Activated CD4-positive, alpha-beta T cell treated with anti-CD3 and anti-CD28 coated beads for 36 hours (primary cell): Measurements from ENCODE around the gene FSCN2. TPM values are rescaled to one million over a fixed set of nuclear protein-coding genes. Genes with fewer than 3 reads are reported as not detected.

Source experiments
- ATAC-seq: fragments of 200-7000 bp; cut with Tn5 transposase; one replicate; pipeline ENCODE4 v1.10.0; 2021; ENCODE audit warnings: mild to moderate bottlenecking, moderate library complexity
- CTCF ChIA-PET: fragments of 350-600 bp; sonication (Branson Sonifier 250); formaldehyde crosslinking; loops from one replicate; lab custom pipeline; 2021; ENCODE audit warnings: antibody characterized with exemption; lab: Charles Lee
- POLR2A ChIA-PET: fragments of 350-600 bp; sonication (Branson Sonifier 250); formaldehyde crosslinking; loops from one replicate; lab custom pipeline; 2021; ENCODE audit warnings: antibody characterized with exemption, inconsistent platforms; lab: Charles Lee
- DNase-seq: peaks from one replicate; pipeline ENCODE4 v3.0.0-alpha.2; 2020
- H3K27ac Mint-ChIP-seq: one replicate; pipeline ENCODE4 v1.8.0; 2021; ENCODE audit warnings: mixed read lengths
- H3K27me3 Mint-ChIP-seq: one replicate; pipeline ENCODE4 v1.8.0; 2021; ENCODE audit warnings: mixed read lengths
- H3K36me3 Mint-ChIP-seq: one replicate; pipeline ENCODE4 v1.8.0; 2021; ENCODE audit warnings: low read depth, mixed read lengths
- H3K4me1 Mint-ChIP-seq: one replicate; pipeline ENCODE4 v1.8.0; 2021; ENCODE audit warnings: mixed read lengths
- H3K4me3 Mint-ChIP-seq: one replicate; pipeline ENCODE4 v1.8.0; 2021; ENCODE audit warnings: mild to moderate bottlenecking, moderate library complexity, mixed read lengths
- H3K9me3 Mint-ChIP-seq: one replicate; pipeline ENCODE4 v1.8.0; 2021; ENCODE audit warnings: low read depth, mixed read lengths
- intact Hi-C, 2 experiments: fragments of 100-400 bp; cut with DNase I in 1 of 2; cut with micrococcal nuclease in 1 of 2; formaldehyde crosslinking; loops; one replicate each; pipeline versions ENCODE4 v1.14.2 to v1.15.1; 2022 to 2024; cut with DNase I, micrococcal nuclease
- total RNA-seq, 2 experiments: library from RNA; stranded (reverse); gene quantifications; one replicate each; pipeline ENCODE4 v1.2.3, GENCODE V29; 2021

The FSCN2 gene
- total RNA-seq, 2 experiments from 2014 or later: 0.23 to 0.58 TPM

DNA sequence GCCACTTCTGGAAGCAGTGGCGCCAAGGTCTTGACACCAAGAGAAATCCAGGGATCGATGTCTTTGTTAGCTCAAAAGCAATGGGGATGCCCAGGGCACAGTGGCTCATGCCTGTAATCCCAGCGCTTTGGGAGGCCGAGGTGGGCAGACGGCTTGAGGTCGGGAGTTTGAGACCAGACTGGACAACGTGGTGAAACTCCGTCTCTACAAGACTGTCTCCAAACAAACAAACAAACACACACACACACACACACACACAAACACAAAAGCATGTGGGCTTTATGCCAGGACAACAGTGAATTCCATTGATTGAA lies 46.4 kb downstream of the FSCN2 start:
- intact Hi-C loops: no loop called here
- Mint-ChIP-seq H3K36me3 (peaks cover 43% of the 10 kb centered on the region), H3K4me1 (peaks cover 14% of the 10 kb centered on the region), H3K27me3 (no peaks in the 10 kb centered on the region), H3K9me3 (no peaks in the 10 kb centered on the region), H3K27ac (no peak overlapping the region), H3K4me3 (no peak overlapping the region)
- DNase-seq (no peak), ATAC-seq (no peak)
- POLR2A ChIA-PET: no interaction called here
- CTCF ChIA-PET: interaction anchor here (0.7 to 2.7 kb wide), 2 partner anchors 26 to 36 kb away, joined by 3 to 7 read pairs; no protein-coding TSS in a partner anchor

DNA sequence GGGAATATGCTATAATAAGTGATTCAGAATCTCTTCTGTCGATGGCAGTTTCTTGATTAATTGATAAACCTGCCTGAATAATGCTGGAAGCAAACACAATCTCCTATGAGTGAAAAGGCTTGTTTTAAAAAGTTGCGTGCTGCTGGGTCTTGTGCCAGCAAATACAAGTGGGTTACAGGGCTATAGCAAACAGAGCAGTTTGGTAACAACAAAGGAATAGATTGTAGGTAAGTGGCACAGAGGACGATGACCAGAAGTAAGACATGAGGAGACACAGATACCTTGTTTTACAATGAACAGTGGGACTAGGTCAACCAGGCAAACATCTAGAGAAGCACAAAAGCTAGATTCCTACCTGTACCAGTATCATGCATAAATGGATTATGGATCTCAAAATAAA lies 47.7 kb downstream of the FSCN2 start:
- intact Hi-C loops: no loop called here
- ChIA-PET POLR2A (no interaction called here), CTCF (no interaction called here)
- H3K36me3 Mint-ChIP-seq: peaks cover 45% of the 10 kb centered on the region
- H3K4me1 Mint-ChIP-seq: peaks cover 20% of the 10 kb centered on the region
- no peak overlapping the region for H3K27ac Mint-ChIP-seq
- H3K27me3 Mint-ChIP-seq: no peaks in the 10 kb centered on the region
- ATAC-seq: no peak
- no peak overlapping the region for H3K4me3 Mint-ChIP-seq
- DNase-seq: no peak
- no peaks in the 10 kb centered on the region for H3K9me3 Mint-ChIP-seq

DNA sequence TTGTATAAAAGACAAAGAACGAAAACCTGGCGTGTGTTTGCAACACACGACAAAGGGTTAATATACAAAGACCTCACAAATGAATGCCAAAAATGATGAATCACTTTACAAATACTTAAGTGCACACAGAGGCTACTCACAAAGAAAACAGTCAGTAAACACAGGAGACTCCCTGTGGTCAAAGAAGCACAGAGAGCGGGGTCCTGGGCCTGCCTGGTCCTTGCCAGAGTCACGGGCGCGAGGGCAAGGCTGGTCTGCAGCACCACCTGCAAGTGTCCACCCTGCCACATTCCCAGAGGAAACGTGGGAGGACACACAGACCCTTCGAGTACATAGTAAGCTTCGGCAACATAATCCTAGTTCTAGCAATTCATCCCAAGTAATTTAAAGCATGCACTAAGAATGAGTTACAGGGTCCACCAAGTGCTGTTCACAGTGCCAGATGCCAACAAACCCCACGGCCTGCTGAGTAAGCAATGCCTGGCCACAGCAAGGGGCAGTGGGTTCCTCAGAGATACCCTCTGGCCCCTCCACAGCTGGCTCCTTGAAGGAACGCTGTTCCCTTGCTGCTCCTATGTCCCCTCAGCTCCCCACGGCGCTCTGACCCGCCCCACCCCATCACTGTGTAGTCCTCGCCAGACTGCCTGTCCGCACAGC lies 48.6 kb downstream of the FSCN2 start:
- Mint-ChIP-seq H3K36me3 (peaks cover 44% of the 10 kb centered on the region), H3K27ac (no peak overlapping the region), H3K9me3 (no peaks in the 10 kb centered on the region), H3K27me3 (no peaks in the 10 kb centered on the region), H3K4me1 (peaks cover 20% of the 10 kb centered on the region), H3K4me3 (no peak overlapping the region)
- ATAC-seq (no peak), DNase-seq (no peak)
- POLR2A ChIA-PET: interaction anchor here (1.3 kb wide), 1 partner anchor 264 kb away, joined by 3 read pairs; no protein-coding TSS in a partner anchor
- CTCF ChIA-PET: no interaction called here
- intact Hi-C loops: no loop called here

DNA sequence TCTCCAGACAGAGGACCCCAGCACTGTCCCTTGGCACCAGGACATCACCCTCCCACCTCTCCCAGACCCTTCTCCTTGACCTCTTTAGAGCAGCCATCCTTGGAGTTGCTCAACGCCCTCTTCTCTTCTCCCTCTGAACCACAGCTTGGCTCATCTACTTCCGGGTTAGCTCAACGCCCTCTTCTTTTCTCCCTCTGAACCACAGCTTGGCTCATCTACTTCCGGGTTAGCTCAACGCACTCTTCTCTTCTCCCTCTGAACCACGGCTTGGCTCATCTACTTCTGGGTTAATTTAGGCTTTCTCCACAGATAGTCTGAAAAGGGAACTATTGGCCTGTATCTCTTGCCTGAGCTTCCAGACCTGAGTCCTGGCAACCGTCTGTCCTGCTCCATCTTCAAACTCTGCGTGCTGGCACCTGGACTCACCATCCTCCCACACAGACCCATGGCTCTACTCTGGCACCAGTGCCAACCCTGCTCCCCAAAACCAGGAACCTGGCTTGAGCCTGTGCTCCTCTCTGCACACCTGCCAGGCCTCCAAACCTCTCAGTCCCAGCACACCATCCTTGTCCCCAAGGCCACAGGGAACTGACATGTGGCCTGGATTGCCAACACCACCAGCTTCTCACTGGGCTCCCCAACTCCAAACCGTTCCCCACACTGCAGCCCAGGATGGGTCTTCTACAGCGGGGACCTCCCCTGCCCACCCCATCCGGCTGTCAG lies 49.3 kb downstream of the FSCN2 start:
- POLR2A ChIA-PET: interaction anchor here (1.3 kb wide), 1 partner anchor 264 kb away, joined by 3 read pairs; no protein-coding TSS in a partner anchor
- peaks cover 46% of the 10 kb centered on the region for H3K36me3 Mint-ChIP-seq
- peaks cover 20% of the 10 kb centered on the region for H3K4me1 Mint-ChIP-seq
- H3K27me3 Mint-ChIP-seq: no peaks in the 10 kb centered on the region
- ATAC-seq (no peak), DNase-seq (no peak)
- no peaks in the 10 kb centered on the region for H3K9me3 Mint-ChIP-seq
- CTCF ChIA-PET: no interaction called here
- H3K27ac Mint-ChIP-seq: peak overlapping the region; percentile 38
- H3K4me3 Mint-ChIP-seq: no peak overlapping the region
- intact Hi-C loops: no loop called here

DNA sequence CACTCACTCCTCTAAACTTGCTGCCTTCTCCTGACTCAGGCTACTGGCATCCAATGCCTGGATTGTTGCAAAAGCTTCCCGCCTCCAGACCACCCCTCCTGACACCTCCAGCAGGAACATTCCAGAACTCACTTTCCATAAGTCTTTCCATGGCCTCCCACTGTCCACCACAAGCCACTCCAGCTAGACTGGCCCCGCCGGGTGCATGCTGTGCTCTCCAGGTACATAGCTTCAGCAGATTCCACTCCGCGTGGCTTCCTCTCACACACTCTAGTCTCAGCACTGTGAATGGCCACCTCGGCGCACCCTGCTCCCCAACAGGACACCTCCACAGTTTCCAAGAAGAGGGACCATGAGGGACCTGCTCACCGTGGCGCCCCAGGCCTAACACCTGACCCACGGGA lies 49.9 kb downstream of the FSCN2 start:
- Mint-ChIP-seq H3K4me1 (peaks cover 20% of the 10 kb centered on the region), H3K27me3 (no peaks in the 10 kb centered on the region), H3K36me3 (peaks cover 43% of the 10 kb centered on the region), H3K9me3 (no peaks in the 10 kb centered on the region), H3K27ac (peak overlapping the region; percentile 38), H3K4me3 (no peak overlapping the region)
- no peak for ATAC-seq
- no peak for DNase-seq
- intact Hi-C loops: no loop called here
- POLR2A ChIA-PET: no interaction called here
- CTCF ChIA-PET: no interaction called here

DNA sequence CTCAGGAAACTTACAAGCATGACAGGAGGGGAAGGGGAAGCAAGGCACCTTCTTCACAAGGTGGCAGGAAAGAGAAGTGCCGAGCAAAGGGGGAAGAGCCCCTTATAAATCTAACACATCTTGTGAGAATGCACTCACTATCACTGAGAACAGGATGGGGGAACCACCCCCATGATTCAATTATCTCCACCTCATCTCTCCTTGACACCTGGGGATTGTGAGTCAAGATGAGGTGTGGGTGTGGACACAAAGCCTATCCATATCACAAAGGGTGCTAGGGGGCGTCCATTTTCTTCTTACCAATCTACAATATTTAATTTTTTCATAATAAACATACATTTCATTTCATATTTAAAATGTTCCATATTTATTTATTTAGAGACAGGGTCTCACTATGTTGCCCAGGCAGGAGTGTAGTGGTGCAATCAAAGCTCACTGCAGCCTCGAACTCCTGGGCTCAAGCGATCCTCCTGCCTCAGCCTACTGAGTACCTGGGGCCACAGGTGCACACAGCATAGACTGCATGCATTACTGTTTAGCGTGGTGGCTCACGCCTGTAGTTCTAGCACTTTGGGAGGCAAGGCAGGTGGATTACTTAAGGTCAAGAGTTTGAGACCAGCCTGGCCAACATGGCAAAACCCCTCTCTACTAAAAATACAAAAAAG lies 50.5 kb downstream of the FSCN2 start:
- POLR2A ChIA-PET: no interaction called here
- intact Hi-C loops: no loop called here
- Mint-ChIP-seq H3K27ac (peak overlapping the region; percentile 19), H3K9me3 (no peaks in the 10 kb centered on the region), H3K4me3 (no peak overlapping the region), H3K36me3 (peaks cover 46% of the 10 kb centered on the region), H3K4me1 (peaks cover 20% of the 10 kb centered on the region), H3K27me3 (no peaks in the 10 kb centered on the region)
- DNase-seq (peak; percentile 38), ATAC-seq (peak; percentile 96)
- CTCF ChIA-PET: interaction anchor here (4.1 kb wide), 1 partner anchor 22 kb away, joined by 18 read pairs; no protein-coding TSS in a partner anchor

DNA sequence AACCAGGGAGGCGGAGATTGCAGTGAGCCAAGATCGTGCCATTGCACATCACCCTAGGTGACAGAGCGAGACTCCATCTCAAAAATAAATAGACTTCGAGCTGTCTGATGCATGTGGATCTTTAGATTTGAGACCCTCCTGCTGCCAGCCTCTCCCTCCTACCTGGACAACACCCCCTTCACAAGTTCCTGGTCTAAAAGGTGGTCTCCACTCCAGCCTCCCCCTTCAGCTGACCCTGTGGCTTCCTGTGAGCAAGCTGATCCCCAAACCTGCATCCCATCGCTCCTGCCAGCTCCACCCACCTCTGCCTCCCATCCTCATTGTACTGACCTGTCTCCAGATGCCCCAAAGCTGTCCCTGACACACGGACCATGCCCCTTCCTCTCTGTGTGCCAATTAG lies 51.1 kb downstream of the FSCN2 start:
- ChIA-PET POLR2A (no interaction called here), CTCF (interaction anchor here (0.6 to 4.1 kb wide), 3 partner anchors 12 to 263 kb away, joined by 3 to 18 read pairs (median 4); no protein-coding TSS in a partner anchor)
- Mint-ChIP-seq H3K27ac (no peak overlapping the region), H3K36me3 (peaks cover 48% of the 10 kb centered on the region), H3K9me3 (no peaks in the 10 kb centered on the region), H3K4me1 (peaks cover 20% of the 10 kb centered on the region), H3K27me3 (no peaks in the 10 kb centered on the region), H3K4me3 (no peak overlapping the region)
- intact Hi-C loops: no loop called here
- no peak for DNase-seq
- ATAC-seq: no peak

DNA sequence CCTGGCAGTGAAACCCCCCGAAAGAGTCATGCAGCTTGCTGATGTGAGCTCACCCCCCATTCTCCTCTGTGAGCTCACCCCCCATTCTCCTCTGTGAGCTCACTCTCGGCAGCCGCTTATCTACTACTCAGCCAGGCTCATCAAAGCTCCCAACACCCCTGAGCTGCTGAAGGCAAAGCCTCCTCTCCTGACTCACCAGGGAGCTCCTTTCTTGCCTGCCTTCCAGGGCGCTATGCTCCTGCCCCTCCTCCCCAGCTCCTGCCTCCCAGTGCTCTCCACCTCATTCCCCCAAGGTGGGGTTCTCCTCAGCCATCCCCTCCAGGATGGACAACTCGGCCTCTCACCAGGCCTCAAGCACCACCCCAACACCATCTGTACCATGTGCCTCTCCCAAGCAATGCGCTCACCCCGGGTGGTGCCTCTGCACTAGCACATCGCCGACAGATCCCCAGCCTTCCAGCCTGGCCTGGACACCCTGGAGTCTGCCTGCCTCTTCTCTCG lies 51.7 kb downstream of the FSCN2 start:
- no peak overlapping the region for H3K27ac Mint-ChIP-seq
- ATAC-seq (no peak), DNase-seq (no peak)
- CTCF ChIA-PET: interaction anchor here (0.6 to 4.1 kb wide), 3 partner anchors 12 to 263 kb away, joined by 3 to 18 read pairs (median 4); no protein-coding TSS in a partner anchor
- peaks cover 51% of the 10 kb centered on the region for H3K36me3 Mint-ChIP-seq
- peaks cover 20% of the 10 kb centered on the region for H3K4me1 Mint-ChIP-seq
- no peaks in the 10 kb centered on the region for H3K27me3 Mint-ChIP-seq
- no peak overlapping the region for H3K4me3 Mint-ChIP-seq
- intact Hi-C loops: no loop called here
- H3K9me3 Mint-ChIP-seq: no peaks in the 10 kb centered on the region
- POLR2A ChIA-PET: no interaction called here

DNA sequence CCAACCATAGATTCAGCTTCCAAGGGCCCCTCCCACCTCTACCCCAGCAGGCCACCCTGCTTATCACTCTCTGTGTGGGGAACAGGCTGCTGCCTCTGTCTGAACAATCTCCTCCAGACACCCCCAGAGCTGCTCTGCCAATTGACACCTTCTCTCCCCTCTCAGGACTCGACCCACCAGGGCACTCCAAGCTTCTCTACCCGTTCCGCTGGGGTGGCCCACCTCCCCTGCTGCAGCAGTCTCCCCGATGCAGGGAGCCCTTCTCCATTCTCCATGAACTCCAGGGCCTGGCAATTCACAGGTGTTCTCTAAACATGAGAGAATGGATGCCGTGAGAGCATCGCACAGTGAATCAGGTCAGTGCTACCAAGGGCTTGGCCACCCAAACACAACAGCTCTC lies 52.3 kb downstream of the FSCN2 start:
- DNase-seq: no peak
- no peaks in the 10 kb centered on the region for H3K9me3 Mint-ChIP-seq
- H3K27me3 Mint-ChIP-seq: no peaks in the 10 kb centered on the region
- CTCF ChIA-PET: interaction anchor here (0.7 to 4.1 kb wide), 2 partner anchors 21 to 74 kb away, joined by 3 to 18 read pairs; no protein-coding TSS in a partner anchor
- H3K4me3 Mint-ChIP-seq: no peak overlapping the region
- H3K36me3 Mint-ChIP-seq: peaks cover 51% of the 10 kb centered on the region
- no peak overlapping the region for H3K27ac Mint-ChIP-seq
- POLR2A ChIA-PET: no interaction called here
- intact Hi-C loops: no loop called here
- ATAC-seq: no peak
- H3K4me1 Mint-ChIP-seq: peaks cover 20% of the 10 kb centered on the region

DNA sequence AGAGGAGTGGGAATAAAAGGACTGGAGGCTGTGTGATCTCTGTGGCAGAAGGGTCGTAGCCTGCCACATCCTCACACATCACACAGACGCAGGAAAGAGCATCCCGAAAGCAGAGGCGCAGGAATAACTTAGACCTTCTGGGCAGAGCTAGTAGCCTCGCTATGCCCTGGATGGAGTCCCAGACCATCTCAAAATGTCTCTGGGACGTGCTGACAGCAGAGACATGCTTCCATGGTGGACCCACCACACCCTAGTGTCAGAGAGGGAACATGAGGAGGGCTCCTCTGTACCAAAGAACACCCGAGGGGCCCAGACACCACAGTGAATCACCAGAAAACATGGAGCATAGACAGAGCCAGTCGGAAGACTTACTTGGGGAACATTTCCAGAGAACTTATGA lies 53.6 kb downstream of the FSCN2 start:
- Mint-ChIP-seq H3K9me3 (no peaks in the 10 kb centered on the region), H3K27me3 (no peaks in the 10 kb centered on the region), H3K27ac (no peak overlapping the region), H3K4me3 (no peak overlapping the region), H3K4me1 (peaks cover 20% of the 10 kb centered on the region), H3K36me3 (peaks cover 53% of the 10 kb centered on the region)
- no peak for ATAC-seq
- CTCF ChIA-PET: interaction anchor here (0.6 to 4.1 kb wide), 2 partner anchors 19 to 24 kb away, joined by 4 to 18 read pairs; no protein-coding TSS in a partner anchor
- POLR2A ChIA-PET: no interaction called here
- no peak for DNase-seq
- intact Hi-C loops: no loop called here

DNA sequence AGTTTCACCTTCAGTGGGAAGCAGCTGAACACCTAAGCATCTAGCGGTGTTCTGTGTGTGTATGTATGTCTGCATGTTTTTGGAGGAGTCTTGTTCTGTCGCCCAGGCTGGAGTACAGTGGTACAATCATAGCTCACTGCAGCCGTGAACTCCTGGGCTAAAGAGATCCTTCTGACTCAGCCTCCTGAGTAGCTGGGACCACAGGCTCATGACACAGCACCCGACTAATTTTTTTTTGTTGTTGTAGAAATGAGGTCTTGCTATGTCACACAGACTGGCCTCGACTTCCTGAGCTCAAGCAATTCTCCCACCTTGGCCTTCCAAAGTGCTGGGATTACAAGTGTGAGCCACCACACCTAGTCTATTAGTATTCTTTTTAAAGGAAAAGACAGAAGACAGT lies 54.2 kb downstream of the FSCN2 start:
- Mint-ChIP-seq H3K36me3 (peaks cover 55% of the 10 kb centered on the region), H3K4me1 (peaks cover 20% of the 10 kb centered on the region), H3K9me3 (no peaks in the 10 kb centered on the region), H3K27ac (no peak overlapping the region), H3K27me3 (no peaks in the 10 kb centered on the region), H3K4me3 (no peak overlapping the region)
- POLR2A ChIA-PET: no interaction called here
- no peak for ATAC-seq
- intact Hi-C loops: no loop called here
- CTCF ChIA-PET: interaction anchor here (0.6 to 4.1 kb wide), 2 partner anchors 19 to 24 kb away, joined by 4 to 18 read pairs; no protein-coding TSS in a partner anchor
- DNase-seq: no peak
